ENCODE data around the gene CYP24A1. TPM values are rescaled to one million over a fixed set of nuclear protein-coding genes. Genes with fewer than 3 reads are reported as not detected.

CYP24A1 gene
- total RNA-seq = 1 to 10 TPM in 1 of 7 donors, under 1 TPM in 1, not detected in 5; 0.15 to 3.7 TPM
- polyA plus RNA-seq = not detected
- long read RNA-seq, donor 1 = 0 reads
- long read RNA-seq, donor 2 = 0 reads
- long read RNA-seq, donor 3 = 0 reads

GRCh38 chr20:54173653-54174456 lies at the start of gene CYP24A1:
Gene CYP24A1, minus strand, starts transcription at chr20:54173986. Its CDS starts 407 bp downstream, at chr20:54173579.
- Histone ChIP-seq H3K27ac (no peak within 1 kb of the TSS), H3K4me3 (no peak within 1 kb of the TSS), H3K4me1 (ENCODE audit: insufficient read depth) (peaks cover 7% of the 10 kb centered on the region), H3K9me3 (no peaks in the 10 kb centered on the region), H3K36me3 (no peaks in the 10 kb centered on the region), H3K27me3 (no peaks in the 10 kb centered on the region)
- no peak for DNase-seq
- 1 to 2% (median 1%) methylated on average over 55 to 61 of the region's 61 CpGs for WGBS, 3 donors
- intact Hi-C loops (cut with DNase I) = loop anchor here in 1 of 4 donors (2.0 kb wide), 1 partner anchor 25 kb away; no protein-coding TSS in a partner anchor
- TF ChIP-seq POLR2A (IDR thresholded peaks at IDR 0.05) = no peak
- no peak for TF ChIP-seq EP300 (IDR thresholded peaks at IDR 0.05)
- no peak for TF ChIP-seq CTCF (IDR thresholded peaks at IDR 0.05)

GRCh38 chr20:54223285-54223684 lies 49.5 kb upstream of the CYP24A1 start:
- 81 to 86% (median 82%) methylated on average over 5 of the region's 5 CpGs for WGBS, 3 donors
- DNase-seq = no peak
- H3K4me1 ChIP-seq (ENCODE audit: insufficient read depth) = no peaks in the 10 kb centered on the region
- intact Hi-C loops (cut with DNase I) = no loop called here
- TF ChIP-seq POLR2A (IDR thresholded peaks at IDR 0.05) = no peak
- TF ChIP-seq EP300 (IDR thresholded peaks at IDR 0.05) = no peak
- no peak for TF ChIP-seq CTCF (IDR thresholded peaks at IDR 0.05)
- H3K27ac ChIP-seq = no peak overlapping the region
- no peaks in the 10 kb centered on the region for H3K9me3 ChIP-seq
- no peak overlapping the region for H3K4me3 ChIP-seq
- no peaks in the 10 kb centered on the region for H3K36me3 ChIP-seq
- no peaks in the 10 kb centered on the region for H3K27me3 ChIP-seq

- Histone ChIP-seq H3K36me3 (no peaks in the 10 kb centered on the region), H3K9me3 (no peaks in the 10 kb centered on the region), H3K27ac (no peak overlapping the region), H3K4me3 (no peak overlapping the region), H3K27me3 (no peaks in the 10 kb centered on the region), H3K4me1 (ENCODE audit: insufficient read depth) (no peaks in the 10 kb centered on the region)
- TF ChIP-seq EP300 (IDR thresholded peaks at IDR 0.05) (no peak), CTCF (IDR thresholded peaks at IDR 0.05) (no peak), POLR2A (IDR thresholded peaks at IDR 0.05) (no peak)
- no peak for DNase-seq
- WGBS, 3 donors = 56 to 74% (median 71%) methylated on average over 17 of the region's 17 CpGs
- intact Hi-C loops (cut with DNase I) = no loop called here
Measured at GRCh38 chr20:54221996-54222890, 48.5 kb upstream of the CYP24A1 start.

DNA sequence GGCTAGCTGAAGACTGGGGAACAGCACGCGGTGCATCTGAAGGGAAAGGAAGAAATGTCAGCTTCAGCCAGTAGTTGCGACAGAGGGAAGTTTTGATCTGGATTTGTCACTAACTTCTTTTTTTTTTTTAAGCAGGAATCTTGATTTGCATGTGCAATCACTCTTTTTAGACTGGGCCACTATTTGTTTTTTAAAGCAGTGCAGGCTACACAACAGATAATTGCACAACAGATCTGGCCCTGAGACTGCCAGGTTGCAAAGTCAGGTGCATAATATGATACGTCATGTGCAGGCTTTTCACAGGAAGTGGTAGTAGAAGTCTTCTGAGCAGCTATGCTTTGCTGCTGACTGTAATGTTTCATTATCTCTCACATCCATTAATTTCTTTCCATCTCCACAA lies 47.6 kb upstream of the CYP24A1 start:
- no peak overlapping the region for H3K27ac ChIP-seq
- no peaks in the 10 kb centered on the region for H3K36me3 ChIP-seq
- H3K27me3 ChIP-seq = no peaks in the 10 kb centered on the region
- no peaks in the 10 kb centered on the region for H3K4me1 ChIP-seq (ENCODE audit: insufficient read depth)
- H3K4me3 ChIP-seq = no peak overlapping the region
- intact Hi-C loops (cut with DNase I) = no loop called here
- WGBS, 3 donors = 91 to 94% (median 93%) methylated on average over 4 of the region's 4 CpGs
- DNase-seq = no peak
- no peak for TF ChIP-seq CTCF (IDR thresholded peaks at IDR 0.05)
- H3K9me3 ChIP-seq = no peaks in the 10 kb centered on the region

All from ovary (tissue), 10 donors.